Hematopoietic multipotent progenitor cell treated with erythropoietin and hydrocortisone succinate and interleukin-3 and kit ligand, for 8 days (in vitro differentiated cells): ENCODE results near the gene PIH1D2.
"Not testable (repeated sequence)": the region's sequence is repeated elsewhere in the genome, so short reads cannot be mapped to it uniquely, and the experiment has no call there.

Source experiments
- DNase-seq: peaks from one replicate; pipeline ENCODE4 v3.0.0-alpha.2; 2015

The PIH1D2 gene

GRCh38 chr11:112051768-112052167 lies 22.0 kb downstream of the PIH1D2 start:
- DNase-seq, result no peak

DNA sequence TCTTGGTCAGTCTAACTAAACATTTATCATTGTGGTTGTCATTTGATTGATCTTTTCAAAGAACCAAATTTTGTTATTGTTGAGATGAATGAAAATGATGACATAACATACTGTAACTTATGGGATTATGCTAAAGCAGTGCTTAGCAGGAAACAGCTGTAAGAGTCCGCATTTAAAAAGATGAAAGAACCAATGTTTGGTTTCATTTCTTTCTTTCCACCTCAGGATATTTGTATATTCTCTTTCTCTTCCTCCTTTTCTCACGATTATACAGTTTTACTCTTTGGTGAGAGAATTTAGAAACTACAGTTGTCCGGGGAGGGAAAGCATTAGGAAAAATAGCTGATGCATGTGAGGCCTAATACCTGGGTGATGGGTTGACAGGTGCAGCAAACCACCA lies 23.1 kb downstream of the PIH1D2 start:
- DNase-seq, result no peak

GRCh38 chr11:112049777-112050176 lies 24.0 kb downstream of the PIH1D2 start:
- DNase-seq, result no peak

DNA sequence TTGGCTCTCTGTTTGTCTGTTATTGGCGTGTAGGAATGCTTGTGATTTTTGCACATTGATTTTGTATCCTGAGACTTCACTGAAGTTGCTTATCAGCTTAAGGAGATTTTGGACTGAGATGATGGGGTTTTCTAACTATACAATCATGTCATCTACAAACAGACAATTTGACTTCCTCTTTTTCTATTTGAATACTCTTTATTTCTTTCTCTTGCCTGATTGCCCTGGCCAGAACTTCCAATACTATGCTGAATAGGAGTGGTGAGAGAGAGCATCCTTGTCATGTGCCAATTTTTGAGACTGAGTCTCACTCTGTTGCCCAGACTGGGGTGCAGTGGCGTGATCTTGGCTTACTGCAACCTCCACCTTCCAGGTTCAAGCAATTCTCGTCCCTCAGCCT lies 25.6 kb downstream of the PIH1D2 start:
- not testable (repeated sequence) for DNase-seq

DNA sequence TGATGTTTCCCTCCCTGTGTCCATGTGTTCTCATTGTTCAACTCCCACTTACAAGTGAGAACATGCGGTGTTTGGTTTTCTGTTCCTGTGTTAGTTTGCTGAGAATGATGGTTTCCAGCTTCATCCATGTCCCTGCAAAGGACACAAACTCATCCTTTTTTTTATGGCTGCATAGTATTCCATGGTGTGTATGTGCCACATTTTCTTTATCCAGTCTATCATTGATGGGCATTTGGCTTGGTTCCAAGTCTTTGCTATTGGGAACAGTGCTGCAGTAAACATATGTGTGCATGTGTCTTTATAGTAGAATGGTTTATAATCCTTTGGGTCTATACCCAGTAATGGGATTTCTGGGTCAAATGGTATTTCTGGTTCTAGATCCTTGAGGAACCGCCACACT lies 27.2 kb downstream of the PIH1D2 start:
- not testable (repeated sequence) for DNase-seq

DNA sequence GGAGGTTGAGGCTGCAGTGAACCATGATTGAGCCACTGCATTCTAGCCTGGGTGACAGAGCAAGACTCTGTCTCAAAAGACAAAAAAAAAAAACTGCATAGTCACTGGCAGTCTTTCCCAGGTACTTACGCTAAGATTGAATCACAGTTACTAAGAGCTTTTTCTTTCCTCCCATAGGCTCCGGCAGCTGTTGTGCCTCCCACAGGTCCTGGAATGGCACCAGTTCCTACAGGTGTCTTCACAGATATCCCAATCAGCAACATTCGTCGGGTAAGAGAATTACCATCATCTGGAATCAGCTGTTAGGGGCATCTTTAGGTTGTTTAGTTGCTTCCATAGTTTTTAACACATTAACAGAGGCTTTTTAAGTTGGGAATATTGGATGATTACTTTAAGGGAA lies 28.9 kb downstream of the PIH1D2 start:
- DNase-seq, result no peak

- DNase-seq, result no peak
Measured at GRCh38 chr11:112042961-112043304, 30.9 kb downstream of the PIH1D2 start.

DNA sequence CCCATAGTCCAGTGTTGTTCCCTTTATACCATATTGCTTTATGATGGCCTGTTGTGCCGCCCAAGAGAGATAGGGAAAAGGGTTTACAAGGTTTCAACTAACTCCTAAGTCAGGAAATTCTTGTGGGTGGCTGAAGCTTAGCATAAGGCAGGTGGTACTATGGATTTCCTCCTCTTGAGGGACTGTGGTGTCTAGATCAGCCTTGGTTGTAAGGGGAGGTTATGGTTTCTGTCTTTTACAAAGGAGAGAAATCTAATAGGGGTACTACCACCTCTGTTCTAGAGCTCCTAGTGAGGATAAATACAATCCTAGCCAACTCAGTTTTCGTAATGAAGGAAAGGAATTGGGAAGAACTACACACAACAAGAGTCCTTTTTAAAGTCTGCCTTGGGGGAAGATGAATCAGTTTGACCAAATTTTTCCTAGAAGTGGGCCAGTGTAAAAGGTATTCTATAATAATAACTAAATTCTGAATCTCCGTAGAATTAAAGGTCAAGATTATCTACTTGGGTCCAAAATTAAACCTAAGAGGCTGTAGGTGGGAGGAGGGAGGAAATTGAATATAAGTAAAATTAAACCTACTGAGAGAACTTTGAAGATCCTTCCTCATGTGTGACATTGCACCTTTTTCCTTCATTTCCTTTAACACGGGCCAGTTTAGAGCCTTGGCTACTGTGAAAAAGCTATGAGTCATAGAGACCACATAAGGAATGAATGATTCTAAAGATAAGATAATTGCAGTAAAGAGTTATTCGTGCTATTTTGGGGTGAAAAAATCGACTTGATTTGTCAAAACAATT lies 31.5 kb downstream of the PIH1D2 start:
- peak; percentile 43 for DNase-seq

DNA sequence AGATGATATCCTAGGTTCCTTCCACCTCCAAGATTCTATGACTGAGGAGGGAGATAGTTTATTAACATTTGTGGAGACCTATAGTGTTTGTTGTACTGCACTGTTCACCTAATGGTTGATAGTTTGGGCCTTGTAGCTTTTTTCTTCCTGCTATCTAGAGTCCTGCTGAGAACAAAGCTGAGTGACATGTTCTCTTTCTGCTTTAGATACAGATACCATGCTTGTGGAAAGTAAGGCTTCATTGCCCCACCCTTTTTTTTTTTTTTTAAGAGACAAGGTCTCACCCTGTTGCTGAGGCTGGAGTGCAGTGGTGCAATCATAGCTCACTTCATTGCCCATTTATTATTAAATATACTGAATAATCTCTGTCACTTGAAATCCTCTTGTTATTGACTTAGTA lies 36.3 kb downstream of the PIH1D2 start:
- no peak for DNase-seq

DNA sequence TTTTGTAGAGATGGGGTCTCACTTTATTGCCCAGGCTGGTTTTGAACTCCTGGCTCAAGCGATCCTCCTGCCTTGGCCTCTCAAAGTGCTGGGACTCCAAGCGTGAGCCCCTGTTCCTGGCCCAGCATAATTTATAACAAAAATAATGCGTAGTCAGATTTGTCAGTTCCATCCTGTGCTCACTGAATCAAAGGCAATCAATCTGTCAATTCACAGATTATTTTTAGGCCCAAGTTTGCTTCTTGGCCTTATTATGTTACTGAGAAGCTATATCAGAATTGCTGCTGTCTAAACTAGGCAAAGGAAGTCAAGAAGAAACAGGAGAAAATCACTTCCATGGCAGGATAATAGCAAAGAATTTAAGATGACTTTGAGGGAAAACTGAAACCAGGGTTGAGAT lies 39.9 kb downstream of the PIH1D2 start:
- DNase-seq, result no peak

GRCh38 chr11:112029460-112029859 lies 44.4 kb downstream of the PIH1D2 start:
- no peak for DNase-seq

DNA sequence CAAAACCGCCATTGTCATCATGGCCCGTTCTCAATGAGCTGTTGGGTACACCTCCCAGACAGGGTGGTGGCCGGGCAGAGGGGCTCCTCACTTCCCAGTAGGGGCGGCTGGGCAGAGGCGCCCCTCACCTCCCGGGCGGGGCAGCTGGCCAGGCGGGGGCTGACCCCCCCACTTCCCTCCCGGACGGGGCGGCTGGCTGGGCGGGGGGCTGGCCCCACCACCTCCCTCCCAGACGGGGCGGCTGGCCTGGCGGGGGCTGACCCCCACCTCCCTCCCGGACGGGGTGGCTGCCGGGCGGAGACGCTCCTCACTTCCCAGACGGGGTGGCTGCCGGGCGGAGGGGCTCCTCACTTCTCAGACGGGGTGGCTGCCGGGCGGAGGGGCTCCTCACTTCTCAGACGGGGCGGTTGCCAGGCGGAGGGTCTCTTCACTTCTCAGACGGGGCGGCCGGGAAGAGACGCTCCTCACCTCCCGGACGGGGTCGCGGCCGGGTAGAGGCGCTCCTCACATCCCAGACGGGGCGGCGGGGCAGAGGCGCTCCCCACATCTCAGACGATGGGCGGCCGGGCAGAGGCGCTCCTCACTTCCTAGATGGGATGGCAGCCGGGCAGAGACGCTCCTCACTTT lies 46.9 kb downstream of the PIH1D2 start:
- DNase-seq, result not testable (repeated sequence)

GRCh38 chr11:112025707-112026106 lies 48.1 kb downstream of the PIH1D2 start:
- peak; percentile 47 for DNase-seq

GRCh38 chr11:112024773-112025678 lies 48.8 kb downstream of the PIH1D2 start, which contains the start of gene DLAT:
Gene DLAT (plus strand): TSS chr11:112025408. CDS start chr11:112025473, 65 bp downstream.
- DNase-seq, result peak; percentile 93

- peak; percentile 69 for DNase-seq
Measured at GRCh38 chr11:112024178-112024772, 49.5 kb downstream of the PIH1D2 start.

GRCh38 chr11:112023104-112023503 lies 50.7 kb downstream of the PIH1D2 start:
- DNase-seq, result peak; percentile 27

DNA sequence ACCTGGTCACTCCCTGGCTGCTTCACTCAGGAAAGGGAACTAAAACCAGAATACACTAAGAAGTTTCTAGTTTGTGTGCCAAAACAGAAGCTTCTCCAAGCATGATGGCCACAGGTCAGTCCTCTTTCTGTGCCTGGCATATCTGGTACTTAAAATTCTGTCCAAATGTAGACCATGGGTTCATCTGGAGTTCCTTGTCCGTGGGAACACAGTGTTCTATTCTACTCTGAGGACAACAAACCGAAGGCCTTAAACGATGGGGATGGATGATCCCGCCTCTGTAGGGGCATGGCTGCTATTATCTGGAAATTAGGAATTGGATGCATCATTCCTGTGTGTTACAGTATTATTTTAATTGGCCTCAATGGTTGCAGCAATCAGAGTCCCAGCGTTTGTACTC lies 54.8 kb downstream of the PIH1D2 start:
- DNase-seq, result no peak
